ENCODE data around the gene DAPK2. TPM values are rescaled to one million over a fixed set of nuclear protein-coding genes. Genes with fewer than 3 reads are reported as not detected.

The DAPK2 gene
- total and polyA plus RNA-seq, 2 of the 4 experiments (the other 2 are of a cell fraction): 0.34 to 0.36 TPM

DNA sequence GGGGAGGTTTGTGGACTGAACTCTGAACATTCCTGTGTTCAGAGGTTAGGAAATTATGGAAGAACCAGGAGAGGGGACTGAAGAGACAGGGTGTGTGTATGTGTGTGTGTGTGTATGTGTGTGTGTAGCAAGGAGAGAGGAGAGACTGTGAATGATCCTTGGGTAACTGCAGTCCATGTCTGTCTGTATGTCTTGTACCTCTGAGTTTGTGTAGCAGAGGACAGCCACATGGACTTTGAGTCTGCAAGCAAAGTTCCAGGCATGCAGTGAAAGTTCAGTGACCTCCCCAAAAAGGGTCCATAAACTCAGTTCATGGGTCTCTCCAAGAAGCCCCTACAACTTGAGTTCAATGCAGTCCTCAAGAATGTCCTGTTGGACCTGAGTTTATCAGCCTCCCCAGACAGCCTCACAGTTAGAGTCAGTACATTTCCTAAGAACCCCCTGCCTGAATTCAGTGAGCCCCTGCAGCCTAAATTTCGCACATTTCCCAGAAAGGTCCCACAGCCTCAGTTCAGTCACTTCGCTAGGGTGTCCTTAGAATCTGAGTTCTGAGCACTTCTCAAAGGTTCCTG, 184.3 kb downstream of the DAPK2 start:
- Histone ChIP-seq H3K36me3 (ENCODE audit: control insufficient read depth, insufficient read depth, low read length) (no peaks in the 10 kb centered on the region), H2BK15ac (ENCODE audit: low read depth, low read length) (no peak overlapping the region), H2BK20ac (ENCODE audit: low read depth, low read length) (no peak overlapping the region), H3K4ac (ENCODE audit: low read depth, low read length) (no peak overlapping the region), H3K23ac (ENCODE audit: low read depth, low read length) (no peak overlapping the region), H3K56ac (ENCODE audit: extremely low read depth, insufficient read depth, low read length) (no peak overlapping the region), H3K27ac (ENCODE audit: insufficient read depth, low read length) (no peak overlapping the region), H2BK120ac (ENCODE audit: low read depth, low read length) (no peak overlapping the region), H3K79me1 (ENCODE audit: low read depth in 1 of 2, low read length in 2 of 2) (no peaks in the 10 kb centered on the region), H3K18ac (ENCODE audit: low read depth, low read length) (no peak overlapping the region), H2AK9ac (replicated peaks; ENCODE audit: low read depth, low read length, poor library complexity) (no peak overlapping the region), H2BK5ac (ENCODE audit: low read depth, low read length, poor library complexity, severe bottlenecking) (no peak overlapping the region), H3K4me2 (ENCODE audit: low read depth, low read length) (no peak overlapping the region), H2AFZ (replicated peaks; ENCODE audit: low read length, poor library complexity) (no peak overlapping the region), H3K4me1 (ENCODE audit: control insufficient read depth, insufficient read depth, low read length) (peaks cover 4% of the 10 kb centered on the region; the same call in 1 of the 2 replicates), H3K14ac (replicated peaks; ENCODE audit: low read depth, low read length) (no peak overlapping the region), H3K9me3 (ENCODE audit: control insufficient read depth, insufficient read depth, low read length) (no peaks in the 10 kb centered on the region), H4K8ac (ENCODE audit: low read depth in 2 of 2, low read length in 2 of 2) (no peak overlapping the region), H4K20me1 (ENCODE audit: insufficient read depth, low read length) (no peaks in the 10 kb centered on the region), H4K5ac (ENCODE audit: low read depth, low read length) (no peak overlapping the region), H3K27me3 (ENCODE audit: control insufficient read depth, insufficient read depth, low read length) (peaks cover 17% of the 10 kb centered on the region), H3K9ac (ENCODE audit: low read depth, low read length) (no peak overlapping the region), H4K91ac (ENCODE audit: insufficient read depth, low read depth, low read length) (no peak overlapping the region), H3K4me3 (ENCODE audit: insufficient read depth, low read depth, low read length) (no peak overlapping the region), H3K9me1 (ENCODE audit: insufficient read depth, low read length) (peaks cover 4% of the 10 kb centered on the region), H2AK5ac (ENCODE audit: low read depth, low read length) (no peak overlapping the region)
- in situ Hi-C loops (cut with MboI; ENCODE audit: low sequenced_read_pairs) (loop anchor here (25.0 kb wide), 1 partner anchor 175 kb away; the partner anchor contains the start of gene DAPK2), dilution Hi-C loops (cut with HindIII; ENCODE audit: low sequenced_read_pairs, unreplicated experiment) (no loop called here), intact Hi-C loops (cut with micrococcal nuclease) (no loop called here)
- ChIA-PET CTCF (no interaction called here), POLR2A (ENCODE audit: unreplicated experiment) (no interaction called here)
- WGBS, 2 experiments (ENCODE audit: extremely low coverage in 2 of 2, insufficient read length in 1 of 2): 88% methylated on average over 2 of the region's 2 CpGs; no CpG with 5 or more reads in 1 of the 2 experiments
- no TSS peak for BruUV-seq (replicated peaks)
- DNase-seq: no peak
- no peak for ATAC-seq (ENCODE audit: low read depth)
- TF ChIP-seq MAFK (IDR thresholded peaks at IDR 0.05; ENCODE audit: low read depth, low read length) (no peak), SMC3 (IDR thresholded peaks at IDR 0.05; ENCODE audit: low read depth, low read length) (no peak), BHLHE40 (IDR thresholded peaks at IDR 0.05; ENCODE audit: low read depth, low read length) (no peak), RAD21 (IDR thresholded peaks at IDR 0.05; ENCODE audit: low read length) (no peak), ELK1 (IDR thresholded peaks at IDR 0.05; ENCODE audit: borderline replicate concordance, low read depth, low read length) (no peak), CEBPB (IDR thresholded peaks at IDR 0.05; ENCODE audit: low read depth, low read length) (no peak), MXI1 (IDR thresholded peaks at IDR 0.05; ENCODE audit: borderline replicate concordance, low read depth, low read length) (no peak), CHD1 (IDR thresholded peaks at IDR 0.05; ENCODE audit: low read depth, low read length) (no peak), FOS (IDR thresholded peaks at IDR 0.05; ENCODE audit: low read depth, low read length) (no peak), POLR2A (IDR thresholded peaks at IDR 0.05; ENCODE audit: low read depth, low read length) (no peak), NFE2L2 (IDR thresholded peaks at IDR 0.05; ENCODE audit: low read depth, low read length) (no peak), USF2 (IDR thresholded peaks at IDR 0.05; ENCODE audit: low read depth, low read length) (no peak), MAZ (IDR thresholded peaks at IDR 0.05; ENCODE audit: borderline replicate concordance, low read depth, low read length) (no peak), RFX5 (IDR thresholded peaks at IDR 0.05; ENCODE audit: low read depth, low read length) (no peak), RCOR1 (IDR thresholded peaks at IDR 0.05; ENCODE audit: insufficient replicate concordance, low read length) (no peak)
- TF ChIP-seq, protein P1, sequence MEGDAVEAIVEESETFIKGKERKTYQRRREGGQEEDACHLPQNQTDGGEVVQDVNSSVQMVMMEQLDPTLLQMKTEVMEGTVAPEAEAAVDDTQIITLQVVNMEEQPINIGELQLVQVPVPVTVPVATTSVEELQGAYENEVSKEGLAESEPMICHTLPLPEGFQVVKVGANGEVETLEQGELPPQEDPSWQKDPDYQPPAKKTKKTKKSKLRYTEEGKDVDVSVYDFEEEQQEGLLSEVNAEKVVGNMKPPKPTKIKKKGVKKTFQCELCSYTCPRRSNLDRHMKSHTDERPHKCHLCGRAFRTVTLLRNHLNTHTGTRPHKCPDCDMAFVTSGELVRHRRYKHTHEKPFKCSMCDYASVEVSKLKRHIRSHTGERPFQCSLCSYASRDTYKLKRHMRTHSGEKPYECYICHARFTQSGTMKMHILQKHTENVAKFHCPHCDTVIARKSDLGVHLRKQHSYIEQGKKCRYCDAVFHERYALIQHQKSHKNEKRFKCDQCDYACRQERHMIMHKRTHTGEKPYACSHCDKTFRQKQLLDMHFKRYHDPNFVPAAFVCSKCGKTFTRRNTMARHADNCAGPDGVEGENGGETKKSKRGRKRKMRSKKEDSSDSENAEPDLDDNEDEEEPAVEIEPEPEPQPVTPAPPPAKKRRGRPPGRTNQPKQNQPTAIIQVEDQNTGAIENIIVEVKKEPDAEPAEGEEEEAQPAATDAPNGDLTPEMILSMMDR (conservative IDR thresholded peaks at IDR 0.05; ENCODE audit: low read depth, low read length): no peak
